Vagina (tissue), 2 donors: Measurements from ENCODE around the gene ASAH2. TPM values are rescaled to one million over a fixed set of nuclear protein-coding genes. Genes with fewer than 3 reads are reported as not detected.
"Not testable (repeated sequence)": the region's sequence is repeated elsewhere in the genome, so short reads cannot be mapped to it uniquely, and the experiment has no call there.

Source experiments
- DNase-seq, 2 donors: peaks; one replicate each; pipeline ENCODE4 v3.0.0-alpha.2; 2017; ENCODE audit errors: extremely low spot score in 2 of 2
- H3K27ac ChIP-seq: fragments of 200-600 bp; sonication (generic); one replicate; pipeline ENCODE4 v1.5.1; 2019
- H3K27me3 ChIP-seq: fragments of 200-600 bp; sonication (generic); one replicate; pipeline ENCODE4 v1.5.1; 2019
- H3K36me3 ChIP-seq, 2 donors: fragments of 200-600 bp; sonication (generic); one replicate each; pipeline ENCODE4 v1.5.1; 2017 to 2019
- H3K4me1 ChIP-seq: fragments of 200-600 bp; sonication (generic); one replicate; pipeline ENCODE4 v1.5.1; 2019
- H3K4me3 ChIP-seq, 2 donors: fragments of 200-600 bp; sonication (generic); 1 replicate in 1 of 2; 2 replicates in 1 of 2; pipeline ENCODE4 v1.5.1; 2016 to 2019
- H3K9me3 ChIP-seq: fragments of 200-600 bp; sonication (generic); one replicate; pipeline ENCODE4 v1.5.1; 2019
- POLR2A ChIP-seq, 2 donors: fragments of 450-650 bp; IDR thresholded peaks; one replicate each; pipeline ENCODE4 v1.6.1; 2017; ENCODE audit warnings: antibody characterized with exemption in 2 of 2, mild to moderate bottlenecking in 2 of 2, moderate library complexity in 2 of 2
- POLR2AphosphoS5 ChIP-seq, 2 donors: sonication (generic); formaldehyde crosslinking; IDR thresholded peaks; one replicate each; pipeline ENCODE4 v1.9.0; 2017; ENCODE audit warnings: antibody characterized with exemption in 2 of 2, mild to moderate bottlenecking in 2 of 2, low read depth in 1 of 2; ENCODE audit not compliant: insufficient read depth in 1 of 2
- intact Hi-C: fragments of 100-400 bp; cut with DNase I; formaldehyde crosslinking; loops from one replicate; pipeline ENCODE4 v1.15.1; 2023
- total RNA-seq: library from RNA; depleted of rRNA; stranded (reverse); fragments of >200 nt; gene quantifications from one replicate; pipeline ENCODE4 v1.2.3, GENCODE V29; 2016
- TF ChIP-seq, protein P1 (sequence below), 3 experiments: fragments of 450-650 bp in 2 of 3; fragments of 200-600 bp in 1 of 3; sonication (generic) in 1 of 3; IDR thresholded peaks; one replicate each; pipeline ENCODE4 v1.5.1; 2017 to 2019; ENCODE audit warnings: antibody characterized with exemption in 3 of 3, mild to moderate bottlenecking in 2 of 3, moderate library complexity in 2 of 3

ASAH2 gene
- total RNA-seq, 1 donor from 2014 or later: 2.5 TPM

DNA sequence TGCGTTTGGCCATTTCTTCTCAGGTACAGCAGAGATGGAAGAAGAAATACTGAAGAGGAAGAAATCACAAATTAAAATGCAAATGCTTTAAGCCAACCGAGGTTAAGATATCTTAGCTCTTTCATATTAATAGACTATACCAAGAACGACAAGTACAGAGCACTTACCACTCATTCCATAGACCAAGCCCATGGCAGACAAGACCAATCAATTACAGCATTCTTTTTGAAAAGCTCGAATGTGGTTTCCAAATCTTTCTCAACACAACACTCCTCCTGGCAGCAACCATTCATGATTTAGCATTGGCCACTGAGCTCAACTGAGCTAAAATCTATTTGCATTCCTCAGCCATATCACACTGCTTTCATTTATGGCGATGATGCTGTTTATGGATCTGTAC is 2.7 kb downstream of the ASAH2 start:
- TF ChIP-seq, protein P1, sequence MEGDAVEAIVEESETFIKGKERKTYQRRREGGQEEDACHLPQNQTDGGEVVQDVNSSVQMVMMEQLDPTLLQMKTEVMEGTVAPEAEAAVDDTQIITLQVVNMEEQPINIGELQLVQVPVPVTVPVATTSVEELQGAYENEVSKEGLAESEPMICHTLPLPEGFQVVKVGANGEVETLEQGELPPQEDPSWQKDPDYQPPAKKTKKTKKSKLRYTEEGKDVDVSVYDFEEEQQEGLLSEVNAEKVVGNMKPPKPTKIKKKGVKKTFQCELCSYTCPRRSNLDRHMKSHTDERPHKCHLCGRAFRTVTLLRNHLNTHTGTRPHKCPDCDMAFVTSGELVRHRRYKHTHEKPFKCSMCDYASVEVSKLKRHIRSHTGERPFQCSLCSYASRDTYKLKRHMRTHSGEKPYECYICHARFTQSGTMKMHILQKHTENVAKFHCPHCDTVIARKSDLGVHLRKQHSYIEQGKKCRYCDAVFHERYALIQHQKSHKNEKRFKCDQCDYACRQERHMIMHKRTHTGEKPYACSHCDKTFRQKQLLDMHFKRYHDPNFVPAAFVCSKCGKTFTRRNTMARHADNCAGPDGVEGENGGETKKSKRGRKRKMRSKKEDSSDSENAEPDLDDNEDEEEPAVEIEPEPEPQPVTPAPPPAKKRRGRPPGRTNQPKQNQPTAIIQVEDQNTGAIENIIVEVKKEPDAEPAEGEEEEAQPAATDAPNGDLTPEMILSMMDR (IDR thresholded peaks at IDR 0.05): no peak
- TF ChIP-seq POLR2AphosphoS5 (IDR thresholded peaks at IDR 0.05; ENCODE audit: insufficient read depth in 1 of 2, low read depth in 1 of 2) (no peak), POLR2A (IDR thresholded peaks at IDR 0.05) (no peak)
- no peak for DNase-seq
- intact Hi-C loops: no loop called here

DNA sequence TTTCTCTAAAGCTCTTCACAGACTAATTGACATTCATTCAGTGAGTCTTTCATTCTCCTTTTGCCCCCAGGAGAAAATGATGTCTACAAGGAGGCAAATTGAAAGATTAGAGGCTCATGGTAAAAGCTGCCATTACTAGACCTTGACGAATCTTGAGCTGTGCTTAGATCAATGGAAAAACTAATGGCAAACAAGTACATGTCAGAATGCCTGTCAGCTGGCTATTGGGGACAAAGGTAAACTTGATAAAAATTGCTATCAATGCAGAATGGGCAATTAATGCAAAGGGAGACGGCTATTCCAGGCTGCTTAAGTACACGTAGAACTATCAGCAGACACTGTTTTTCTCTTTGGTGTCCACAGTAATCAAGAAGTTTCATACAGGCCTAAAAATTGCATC is 3.3 kb downstream of the ASAH2 start:
- no peaks in the 10 kb centered on the region for H3K9me3 ChIP-seq
- H3K27me3 ChIP-seq: no peaks in the 10 kb centered on the region
- H3K27ac ChIP-seq: no peak overlapping the region
- DNase-seq: no peak
- TF ChIP-seq POLR2A (IDR thresholded peaks at IDR 0.05): no peak
- TF ChIP-seq, protein P1 (IDR thresholded peaks at IDR 0.05): no peak
- TF ChIP-seq POLR2AphosphoS5 (IDR thresholded peaks at IDR 0.05; ENCODE audit: insufficient read depth in 1 of 2, low read depth in 1 of 2): no peak
- no peaks in the 10 kb centered on the region for H3K36me3 ChIP-seq
- intact Hi-C loops: no loop called here
- no peaks in the 10 kb centered on the region for H3K4me1 ChIP-seq
- no peak overlapping the region for H3K4me3 ChIP-seq

More for the DNA sequence above, 2.7 kb downstream of the ASAH2 start:
- no peak overlapping the region for H3K27ac ChIP-seq
- H3K4me3 ChIP-seq: no peak overlapping the region
- H3K27me3 ChIP-seq: no peaks in the 10 kb centered on the region
- H3K4me1 ChIP-seq: no peaks in the 10 kb centered on the region
- H3K36me3 ChIP-seq: no peaks in the 10 kb centered on the region
- H3K9me3 ChIP-seq: no peaks in the 10 kb centered on the region

DNA sequence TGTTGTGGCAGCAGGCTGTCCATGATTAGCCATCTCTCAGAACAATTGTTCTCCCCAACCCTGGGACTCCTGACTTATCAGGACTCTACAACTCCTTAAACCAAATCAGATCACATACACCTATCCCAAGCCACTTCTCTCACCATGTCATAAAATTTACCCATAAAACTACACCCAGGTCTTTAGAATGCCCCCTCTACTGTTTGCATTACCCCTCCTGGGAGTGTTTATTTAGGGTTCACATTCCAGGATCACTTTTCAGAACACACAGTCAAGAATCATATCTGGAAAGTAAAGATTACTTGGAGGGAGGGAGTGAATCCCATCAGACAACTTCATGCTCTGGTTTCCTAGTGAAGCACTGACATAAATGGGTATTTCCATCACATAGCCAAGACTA is 7.1 kb downstream of the ASAH2 start:
- intact Hi-C loops: no loop called here
- Histone ChIP-seq H3K4me1 (no peaks in the 10 kb centered on the region), H3K4me3 (no peak overlapping the region), H3K27me3 (no peaks in the 10 kb centered on the region), H3K27ac (no peak overlapping the region), H3K36me3 (no peaks in the 10 kb centered on the region), H3K9me3 (no peaks in the 10 kb centered on the region)
- no peak for TF ChIP-seq POLR2AphosphoS5 (IDR thresholded peaks at IDR 0.05; ENCODE audit: insufficient read depth in 1 of 2, low read depth in 1 of 2)
- no peak for DNase-seq

DNA sequence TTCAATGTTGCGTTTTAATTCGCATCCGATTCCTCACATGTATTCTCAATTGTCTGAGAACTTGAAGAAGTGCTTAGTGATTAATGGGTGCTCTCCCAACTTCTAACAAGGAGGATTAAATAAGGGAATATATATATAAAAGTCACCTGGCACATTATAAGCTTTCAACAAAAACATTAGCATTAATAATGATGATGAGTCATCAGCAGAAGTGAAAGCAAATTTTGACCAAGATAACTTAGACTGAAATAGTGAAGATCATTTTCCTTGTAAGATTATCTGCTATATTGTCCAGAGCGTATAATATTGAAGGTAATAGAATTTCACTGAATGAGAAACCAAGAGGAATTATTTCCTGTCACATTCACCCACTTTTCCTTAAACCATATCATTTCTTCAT is 8.5 kb downstream of the ASAH2 start:
- Histone ChIP-seq H3K9me3 (no peaks in the 10 kb centered on the region), H3K27me3 (no peaks in the 10 kb centered on the region), H3K36me3 (no peaks in the 10 kb centered on the region), H3K4me1 (no peaks in the 10 kb centered on the region), H3K27ac (no peak overlapping the region), H3K4me3 (no peak overlapping the region)
- no peak for TF ChIP-seq POLR2AphosphoS5 (IDR thresholded peaks at IDR 0.05; ENCODE audit: insufficient read depth in 1 of 2, low read depth in 1 of 2)
- TF ChIP-seq, protein P1 (IDR thresholded peaks at IDR 0.05): no peak
- no peak for TF ChIP-seq POLR2A (IDR thresholded peaks at IDR 0.05)
- no peak for DNase-seq
- intact Hi-C loops: no loop called here

GRCh38 chr10:50241478-50241877 is 9.8 kb downstream of the ASAH2 start:
- H3K9me3 ChIP-seq, intact Hi-C loops, H3K4me3 ChIP-seq, H3K4me1 ChIP-seq, DNase-seq, H3K27ac ChIP-seq, H3K27me3 ChIP-seq, H3K36me3 ChIP-seq: not testable (repeated sequence)

GRCh38 chr10:50234486-50234885 is 16.8 kb downstream of the ASAH2 start:
- intact Hi-C loops: no loop called here
- no peak overlapping the region for H3K27ac ChIP-seq
- DNase-seq: no peak
- no peaks in the 10 kb centered on the region for H3K9me3 ChIP-seq
- no peak overlapping the region for H3K4me3 ChIP-seq
- no peaks in the 10 kb centered on the region for H3K27me3 ChIP-seq
- TF ChIP-seq POLR2AphosphoS5 (IDR thresholded peaks at IDR 0.05; ENCODE audit: insufficient read depth in 1 of 2, low read depth in 1 of 2) (no peak), POLR2A (IDR thresholded peaks at IDR 0.05) (no peak)
- TF ChIP-seq, protein P1 (IDR thresholded peaks at IDR 0.05): no peak
- H3K4me1 ChIP-seq: no peaks in the 10 kb centered on the region
- H3K36me3 ChIP-seq: no peaks in the 10 kb centered on the region
